Nephron (organoid): Measurements from ENCODE around the gene CNTN4.
A peak's percentile ranks its signal among the peaks of the same experiment; 100 is the strongest.

ENCODE experiments used
- H3K27ac Mint-ChIP-seq, 3 experiments: 2 replicates each; pipeline ENCODE4 v1.8.0; 2020; ENCODE audit warnings: mixed read lengths in 3 of 3, mild to moderate bottlenecking in 2 of 3, moderate library complexity in 1 of 3
- H3K27me3 Mint-ChIP-seq: 2 replicates; pipeline ENCODE4 v1.8.0; 2021; ENCODE audit warnings: low read depth, mild to moderate bottlenecking, moderate library complexity, mixed read lengths
- H3K36me3 Mint-ChIP-seq: 2 replicates; pipeline ENCODE4 v1.8.0; 2020; ENCODE audit warnings: low read depth, mixed read lengths
- H3K4me1 Mint-ChIP-seq: 2 replicates; pipeline ENCODE4 v1.8.0; 2020; ENCODE audit warnings: mixed read lengths
- H3K4me3 Mint-ChIP-seq, 3 experiments: 2 replicates each; pipeline ENCODE4 v1.8.0; 2020; ENCODE audit warnings: mild to moderate bottlenecking in 3 of 3, mixed read lengths in 3 of 3, moderate library complexity in 2 of 3
- H3K9me3 Mint-ChIP-seq: 2 replicates; pipeline ENCODE4 v1.8.0; 2020; ENCODE audit warnings: mixed read lengths
- TF ChIP-seq, protein P1 (sequence below), 3 experiments: fragments of 200-600 bp; sonication (generic); IDR thresholded peaks; one replicate each; pipeline ENCODE4 v1.5.0; 2021; ENCODE audit warnings: antibody characterized with exemption in 3 of 3; ENCODE audit not compliant: unreplicated experiment in 3 of 3

Gene CNTN4

GRCh38 chr3:2511356-2511755, 412.7 kb downstream of the CNTN4 start:
- H3K27ac Mint-ChIP-seq: peak overlapping the region; percentile 2 to 50 (median 17)
- no peaks in the 10 kb centered on the region for H3K9me3 Mint-ChIP-seq
- TF ChIP-seq, protein P1, sequence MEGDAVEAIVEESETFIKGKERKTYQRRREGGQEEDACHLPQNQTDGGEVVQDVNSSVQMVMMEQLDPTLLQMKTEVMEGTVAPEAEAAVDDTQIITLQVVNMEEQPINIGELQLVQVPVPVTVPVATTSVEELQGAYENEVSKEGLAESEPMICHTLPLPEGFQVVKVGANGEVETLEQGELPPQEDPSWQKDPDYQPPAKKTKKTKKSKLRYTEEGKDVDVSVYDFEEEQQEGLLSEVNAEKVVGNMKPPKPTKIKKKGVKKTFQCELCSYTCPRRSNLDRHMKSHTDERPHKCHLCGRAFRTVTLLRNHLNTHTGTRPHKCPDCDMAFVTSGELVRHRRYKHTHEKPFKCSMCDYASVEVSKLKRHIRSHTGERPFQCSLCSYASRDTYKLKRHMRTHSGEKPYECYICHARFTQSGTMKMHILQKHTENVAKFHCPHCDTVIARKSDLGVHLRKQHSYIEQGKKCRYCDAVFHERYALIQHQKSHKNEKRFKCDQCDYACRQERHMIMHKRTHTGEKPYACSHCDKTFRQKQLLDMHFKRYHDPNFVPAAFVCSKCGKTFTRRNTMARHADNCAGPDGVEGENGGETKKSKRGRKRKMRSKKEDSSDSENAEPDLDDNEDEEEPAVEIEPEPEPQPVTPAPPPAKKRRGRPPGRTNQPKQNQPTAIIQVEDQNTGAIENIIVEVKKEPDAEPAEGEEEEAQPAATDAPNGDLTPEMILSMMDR (IDR thresholded peaks at IDR 0.05; ENCODE audit: unreplicated experiment in 3 of 3): no peak
- no peaks in the 10 kb centered on the region for H3K36me3 Mint-ChIP-seq
- peaks cover 4% of the 10 kb centered on the region for H3K27me3 Mint-ChIP-seq
- peak overlapping the region in 2 of 3 experiments; percentile 42 to 53 for H3K4me3 Mint-ChIP-seq
- H3K4me1 Mint-ChIP-seq: peaks cover 14% of the 10 kb centered on the region

DNA sequence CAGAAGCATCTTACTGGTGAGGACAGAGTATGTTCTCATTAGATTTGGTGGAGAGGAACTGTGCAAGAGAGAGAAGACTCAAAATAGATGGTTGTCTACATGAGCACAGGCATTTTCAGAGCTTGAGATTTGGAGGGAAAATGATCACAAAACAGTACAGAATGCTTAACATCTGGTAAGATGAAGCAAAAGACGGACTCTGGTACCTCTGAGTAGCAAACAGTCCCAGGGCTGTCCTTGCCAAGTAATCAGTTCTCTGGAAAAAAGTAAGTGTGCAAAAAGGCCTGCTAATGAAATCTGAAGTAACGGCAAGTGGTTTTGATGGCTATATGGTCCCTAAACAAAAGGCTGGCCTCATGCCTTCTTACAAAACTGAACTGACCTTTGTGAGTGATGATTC, 414.2 kb downstream of the CNTN4 start:
- no peaks in the 10 kb centered on the region for H3K36me3 Mint-ChIP-seq

DNA sequence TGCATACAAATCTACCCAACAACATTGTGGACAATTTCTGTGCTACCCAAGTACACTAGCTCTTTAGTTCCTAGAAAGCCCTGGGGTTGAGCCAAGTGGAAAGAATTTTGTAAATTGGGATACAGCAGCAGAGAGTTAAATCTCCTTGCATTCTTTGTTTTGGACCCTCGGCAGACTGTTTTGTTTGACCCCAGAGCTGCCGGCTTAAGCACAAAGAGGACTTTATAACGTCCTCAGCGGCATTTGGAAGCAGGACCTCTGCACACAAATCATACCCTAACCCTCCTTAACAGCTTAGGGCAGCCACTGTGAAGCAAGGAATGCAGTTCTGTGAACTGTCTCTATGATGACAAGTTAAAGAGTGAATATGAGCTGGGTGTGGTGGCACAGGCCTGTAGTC, 415.3 kb downstream of the CNTN4 start:
- peaks cover 5% of the 10 kb centered on the region for H3K9me3 Mint-ChIP-seq
- TF ChIP-seq, protein P1 (IDR thresholded peaks at IDR 0.05; ENCODE audit: unreplicated experiment in 3 of 3): no peak
- peaks cover 19% of the 10 kb centered on the region for H3K4me1 Mint-ChIP-seq
- peaks cover 5% of the 10 kb centered on the region for H3K36me3 Mint-ChIP-seq
- peak overlapping the region in 1 of 3 experiments; percentile 1 for H3K27ac Mint-ChIP-seq
- no peak overlapping the region for H3K4me3 Mint-ChIP-seq
- H3K27me3 Mint-ChIP-seq: peaks cover 4% of the 10 kb centered on the region

More for the DNA sequence above, 414.2 kb downstream of the CNTN4 start:
- Mint-ChIP-seq H3K27me3 (peaks cover 4% of the 10 kb centered on the region), H3K9me3 (no peaks in the 10 kb centered on the region), H3K4me3 (no peak overlapping the region), H3K4me1 (peaks cover 19% of the 10 kb centered on the region), H3K27ac (peak overlapping the region in 2 of 3 experiments; percentile 5 to 8)
- TF ChIP-seq, protein P1 (IDR thresholded peaks at IDR 0.05; ENCODE audit: unreplicated experiment in 3 of 3): no peak

DNA sequence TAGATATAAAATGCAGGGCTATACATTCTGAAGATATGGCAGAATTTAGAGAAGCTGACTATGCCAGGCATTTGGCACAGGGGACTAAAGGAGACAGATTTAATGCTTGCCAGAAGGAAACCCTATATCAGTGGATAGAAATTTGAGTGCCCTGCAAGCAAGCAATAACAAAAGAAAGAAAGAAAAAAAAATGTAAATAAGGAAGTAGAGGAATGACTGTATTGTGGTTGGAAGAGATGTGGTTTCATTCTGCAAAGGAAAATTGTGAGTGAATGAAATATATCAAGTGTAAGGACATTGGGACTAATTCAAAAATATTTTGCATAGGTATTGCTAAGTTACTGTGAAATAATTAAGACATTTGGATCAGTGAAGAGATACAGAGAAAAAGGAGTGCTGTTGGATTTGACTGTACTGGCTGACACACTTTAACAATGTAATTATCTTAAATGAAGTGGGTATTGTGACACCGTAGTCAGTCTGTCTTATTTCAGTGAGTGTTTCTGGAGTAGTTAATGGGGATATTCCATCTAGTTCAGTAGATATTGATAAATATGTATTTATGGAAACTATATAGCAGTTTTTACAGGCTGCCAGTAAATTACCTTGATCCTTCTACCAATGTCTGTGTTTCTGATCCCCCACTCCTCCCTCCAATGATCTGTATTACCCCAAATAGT, 418.2 kb downstream of the CNTN4 start:
- TF ChIP-seq, protein P1 (IDR thresholded peaks at IDR 0.05; ENCODE audit: unreplicated experiment in 3 of 3): no peak
- Mint-ChIP-seq H3K27ac (no peak overlapping the region), H3K36me3 (peaks cover 5% of the 10 kb centered on the region), H3K4me1 (peaks cover 12% of the 10 kb centered on the region), H3K9me3 (peaks cover 5% of the 10 kb centered on the region), H3K27me3 (no peaks in the 10 kb centered on the region), H3K4me3 (no peak overlapping the region)

DNA sequence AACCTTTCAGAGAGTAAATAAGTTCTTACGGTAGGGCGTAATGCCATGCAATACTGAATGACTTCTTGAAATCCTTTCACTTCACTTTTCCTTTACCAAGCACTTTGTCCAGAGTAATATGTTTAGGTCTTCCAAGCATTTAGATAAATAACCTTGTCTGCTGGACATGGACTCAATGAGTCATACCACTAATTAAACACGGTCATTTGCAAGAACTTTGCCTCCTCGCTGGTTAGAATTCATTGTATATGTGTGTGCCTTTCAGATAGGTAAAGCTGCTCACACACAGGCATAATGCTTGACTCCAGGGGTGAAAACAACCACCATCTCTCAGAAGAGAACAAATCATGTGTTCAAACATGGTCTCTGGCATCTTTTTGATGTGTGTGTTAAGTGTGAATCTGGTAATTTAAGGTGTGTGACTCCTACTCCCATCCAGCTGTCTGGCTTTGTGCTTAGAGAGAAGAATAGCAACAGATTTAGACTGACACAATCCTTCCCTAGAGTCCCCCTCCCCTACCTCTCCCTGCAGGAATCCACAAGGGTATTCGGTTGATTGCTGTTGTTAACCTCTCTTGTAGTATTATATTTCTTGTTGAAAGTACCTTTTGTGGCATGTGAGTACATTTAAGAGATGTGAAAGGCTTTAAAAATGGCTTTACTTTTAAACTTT, 419.0 kb downstream of the CNTN4 start:
- no peaks in the 10 kb centered on the region for H3K27me3 Mint-ChIP-seq

More for the DNA sequence above, 419.0 kb downstream of the CNTN4 start:
- H3K36me3 Mint-ChIP-seq: peaks cover 5% of the 10 kb centered on the region
- TF ChIP-seq, protein P1 (IDR thresholded peaks at IDR 0.05; ENCODE audit: unreplicated experiment in 3 of 3): no peak
- H3K27ac Mint-ChIP-seq: peak overlapping the region in 1 of 3 experiments; percentile 19
- H3K4me3 Mint-ChIP-seq: no peak overlapping the region
- peaks cover 12% of the 10 kb centered on the region for H3K4me1 Mint-ChIP-seq
- H3K9me3 Mint-ChIP-seq: peaks cover 5% of the 10 kb centered on the region
